ENCODE data around the gene DTD1.

GRCh38 chr20:18611492-18611891 lies 23.6 kb downstream of the DTD1 start:
- TF ChIP-seq CTCF (IDR thresholded peaks at IDR 0.05; ENCODE audit: insufficient read depth, low read length, poor library complexity, severe bottlenecking) (no peak), EZH2phosphoT487 (conservative IDR thresholded peaks at IDR 0.05; ENCODE audit: low read length) (no peak)

Measured in SU-DHL-6 (cell line).